Kidney glomerular epithelial cell (primary cell): ENCODE measurements around the gene ALPL.

Experiments
- DNase-seq: peaks from one replicate; lab custom pipeline; 2025; lab: John Stamatoyannopoulos, UW

ALPL gene

GRCh38 chr1:21530368-21531016 is 21.3 kb downstream of the ALPL start:
- DNase-seq: no peak

- DNase-seq: no peak
These were observed 22.0 kb downstream of the ALPL start for GRCh38 chr1:21531241-21531640.

GRCh38 chr1:21532496-21532895 is 23.3 kb downstream of the ALPL start:
- no peak for DNase-seq

- no peak for DNase-seq
These were observed 23.8 kb downstream of the ALPL start for GRCh38 chr1:21532992-21533534.

- DNase-seq: no peak
These were observed 24.9 kb downstream of the ALPL start for GRCh38 chr1:21534146-21534545.

GRCh38 chr1:21534674-21535378 is 25.6 kb downstream of the ALPL start:
- DNase-seq: peak; percentile 39

GRCh38 chr1:21536218-21536617 is 27.0 kb downstream of the ALPL start:
- no peak for DNase-seq

GRCh38 chr1:21537511-21537931 is 28.3 kb downstream of the ALPL start:
- no peak for DNase-seq

GRCh38 chr1:21537932-21538630 is 28.9 kb downstream of the ALPL start:
- no peak for DNase-seq

- no peak for DNase-seq
These were observed 30.7 kb downstream of the ALPL start for GRCh38 chr1:21539933-21540332.

GRCh38 chr1:21541329-21541728 is 32.1 kb downstream of the ALPL start:
- no peak for DNase-seq

GRCh38 chr1:21541835-21542234 is 32.6 kb downstream of the ALPL start:
- no peak for DNase-seq

- DNase-seq: no peak
These were observed 34.4 kb downstream of the ALPL start for GRCh38 chr1:21543598-21543997.

- DNase-seq: no peak
These were observed 34.9 kb downstream of the ALPL start for GRCh38 chr1:21544095-21544494.

GRCh38 chr1:21546122-21546825 is 37.1 kb downstream of the ALPL start:
- no peak for DNase-seq

GRCh38 chr1:21547876-21548275 is 38.7 kb downstream of the ALPL start:
- no peak for DNase-seq

- DNase-seq: no peak
These were observed 40.9 kb downstream of the ALPL start for GRCh38 chr1:21550097-21550496.

- no peak for DNase-seq
These were observed 41.7 kb downstream of the ALPL start for GRCh38 chr1:21550866-21551475.

- DNase-seq: peak; percentile 63
These were observed 43.5 kb downstream of the ALPL start for GRCh38 chr1:21552715-21553114.

GRCh38 chr1:21553116-21553926 is 44.1 kb downstream of the ALPL start:
- no peak for DNase-seq
